Activated CD8-positive, alpha-beta T cell treated with anti-CD3 and anti-CD28 coated beads for 36 hours (primary cell): ENCODE data around the gene RHBDD3. TPM values are rescaled to one million over a fixed set of nuclear protein-coding genes. Genes with fewer than 3 reads are reported as not detected.
A peak's percentile ranks its signal among the peaks of the same experiment; 100 is the strongest.

Experiments used
- ATAC-seq: fragments of 200-7000 bp; cut with Tn5 transposase; one replicate; pipeline ENCODE4 v1.10.0; 2021; ENCODE audit warnings: mild to moderate bottlenecking, moderate library complexity
- CTCF ChIA-PET: fragments of 350-600 bp; sonication (Branson Sonifier 250); formaldehyde crosslinking; loops from one replicate; lab custom pipeline; 2021; ENCODE audit warnings: antibody characterized with exemption; lab: Charles Lee
- POLR2A ChIA-PET: fragments of 350-600 bp; sonication (Branson Sonifier 250); formaldehyde crosslinking; loops from one replicate; lab custom pipeline; 2021; ENCODE audit warnings: antibody characterized with exemption; lab: Charles Lee
- DNase-seq: peaks from one replicate; pipeline ENCODE4 v3.0.0-alpha.2; 2020
- H3K27ac Mint-ChIP-seq: one replicate; pipeline ENCODE4 v1.8.0; 2021; ENCODE audit warnings: mild to moderate bottlenecking, mixed read lengths
- H3K27me3 Mint-ChIP-seq: one replicate; pipeline ENCODE4 v1.8.0; 2021; ENCODE audit warnings: mixed read lengths
- H3K36me3 Mint-ChIP-seq: one replicate; pipeline ENCODE4 v1.8.0; 2021; ENCODE audit warnings: low read depth, mixed read lengths
- H3K4me1 Mint-ChIP-seq: one replicate; pipeline ENCODE4 v1.8.0; 2021; ENCODE audit warnings: low read depth, mixed read lengths
- H3K4me3 Mint-ChIP-seq: one replicate; pipeline ENCODE4 v1.8.0; 2021; ENCODE audit warnings: mild to moderate bottlenecking, moderate library complexity, mixed read lengths
- H3K9me3 Mint-ChIP-seq: one replicate; pipeline ENCODE4 v1.8.0; 2021; ENCODE audit warnings: mixed read lengths
- CTCF ChIP-seq: fragments of 200-600 bp; IDR thresholded peaks from one replicate; pipeline ENCODE4 v1.8.0; 2022; ENCODE audit warnings: antibody characterized with exemption, mild to moderate bottlenecking
- intact Hi-C: fragments of 100-400 bp; cut with micrococcal nuclease; formaldehyde crosslinking; loops from one replicate; pipeline ENCODE4 v1.10.0; 2022
- total RNA-seq, 2 experiments: library from RNA; stranded (reverse); gene quantifications; one replicate each; pipeline ENCODE4 v1.2.3, GENCODE V29; 2021

RHBDD3 gene
- total RNA-seq, 2 experiments from 2014 or later = 24.5 to 25.4 TPM

GRCh38 chr22:29277927-29278326, 10.1 kb upstream of the RHBDD3 start:
- POLR2A ChIA-PET = interaction anchor here (0.7 to 2.8 kb wide), 8 partner anchors 8 to 36 kb away, joined by 3 to 14 read pairs (median 6); partner anchors contain the start of genes EWSR1 and GAS2L1
- ATAC-seq (no peak), DNase-seq (no peak)
- intact Hi-C loops = no loop called here
- TF ChIP-seq CTCF = no peak
- no peaks in the 10 kb centered on the region for H3K27me3 Mint-ChIP-seq
- H3K9me3 Mint-ChIP-seq = no peaks in the 10 kb centered on the region
- CTCF ChIA-PET = interaction anchor here (0.7 to 1.6 kb wide), 2 partner anchors 10 to 28 kb away, joined by 3 to 4 read pairs; partner anchors contain the start of gene GAS2L1
- H3K36me3 Mint-ChIP-seq = peaks cover 83% of the 10 kb centered on the region
- peak overlapping the region; percentile 47 for H3K27ac Mint-ChIP-seq
- peaks cover 53% of the 10 kb centered on the region for H3K4me1 Mint-ChIP-seq
- no peak overlapping the region for H3K4me3 Mint-ChIP-seq

- CTCF ChIA-PET = interaction anchor here (1.2 to 2.0 kb wide), 2 partner anchors 37 to 122 kb away, joined by 3 to 6 read pairs; no protein-coding TSS in a partner anchor
- intact Hi-C loops = no loop called here
- ATAC-seq = no peak
Observed at GRCh38 chr22:29275819-29276565, 8.2 kb upstream of the RHBDD3 start.

GRCh38 chr22:29275167-29275566, 7.4 kb upstream of the RHBDD3 start:
- ATAC-seq = no peak
- Mint-ChIP-seq H3K4me3 (no peak overlapping the region), H3K4me1 (peaks cover 76% of the 10 kb centered on the region), H3K36me3 (peaks cover 86% of the 10 kb centered on the region), H3K9me3 (no peaks in the 10 kb centered on the region), H3K27ac (peak overlapping the region; percentile 61), H3K27me3 (no peaks in the 10 kb centered on the region)
- CTCF ChIA-PET = interaction anchor here (2.0 kb wide), 1 partner anchor 38 kb away, joined by 6 read pairs; no protein-coding TSS in a partner anchor
- DNase-seq = no peak
- POLR2A ChIA-PET = interaction anchor here (1.1 to 2.3 kb wide), 2 partner anchors 10 to 28 kb away, joined by 3 to 8 read pairs; no protein-coding TSS in a partner anchor
- TF ChIP-seq CTCF = no peak
- intact Hi-C loops = no loop called here

More at GRCh38 chr22:29275819-29276565, 8.2 kb upstream of the RHBDD3 start:
- H3K27me3 Mint-ChIP-seq = no peaks in the 10 kb centered on the region
- no peak for TF ChIP-seq CTCF
- POLR2A ChIA-PET = interaction anchor here (0.6 to 2.4 kb wide), 12 partner anchors 7 to 44 kb away, joined by 3 to 14 read pairs (median 5); partner anchors contain the start of genes EWSR1 and GAS2L1
- no peaks in the 10 kb centered on the region for H3K9me3 Mint-ChIP-seq
- DNase-seq = no peak
- H3K36me3 Mint-ChIP-seq = peaks cover 83% of the 10 kb centered on the region
- H3K4me1 Mint-ChIP-seq = peaks cover 68% of the 10 kb centered on the region
- peak overlapping the region; percentile 67 for H3K27ac Mint-ChIP-seq
- no peak overlapping the region for H3K4me3 Mint-ChIP-seq

DNA sequence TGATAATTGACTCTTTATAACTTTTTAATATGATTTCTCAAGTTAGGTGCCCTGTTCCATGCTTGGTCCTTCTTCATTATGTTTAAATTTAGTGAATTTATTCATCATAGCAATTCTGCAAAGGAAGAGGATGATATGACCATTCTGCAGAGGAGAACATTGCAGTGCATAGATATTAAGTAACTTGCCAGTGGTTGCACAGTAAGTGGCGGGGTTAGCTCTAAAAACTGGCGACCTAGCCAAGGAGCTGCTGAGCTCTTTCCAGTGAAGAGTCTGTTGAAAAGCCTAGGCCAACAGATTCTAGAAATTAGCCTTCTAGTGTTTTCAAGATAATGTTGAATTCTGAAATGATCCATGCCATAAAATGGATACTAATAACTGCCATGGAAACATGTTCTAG, 4.8 kb upstream of the RHBDD3 start:
- DNase-seq = no peak
- POLR2A ChIA-PET = interaction anchor here (1.2 to 3.8 kb wide), 5 partner anchors 13 to 500 kb away, joined by 3 to 51 read pairs (median 4); partner anchors contain the start of gene GAS2L1
- intact Hi-C loops = no loop called here
- peaks cover 82% of the 10 kb centered on the region for H3K36me3 Mint-ChIP-seq
- H3K27me3 Mint-ChIP-seq = no peaks in the 10 kb centered on the region
- CTCF ChIA-PET = interaction anchor here (1.2 to 2.0 kb wide), 5 partner anchors 12 to 281 kb away, joined by 3 to 6 read pairs (median 4); partner anchors contain the start of gene THOC5
- no peak overlapping the region for H3K4me3 Mint-ChIP-seq
- TF ChIP-seq CTCF = no peak
- peaks cover 70% of the 10 kb centered on the region for H3K4me1 Mint-ChIP-seq
- no peak for ATAC-seq
- H3K27ac Mint-ChIP-seq = peak overlapping the region; percentile 16
- no peaks in the 10 kb centered on the region for H3K9me3 Mint-ChIP-seq
